Activated naive CD4-positive, alpha-beta T cell treated with anti-CD3 and anti-CD28 coated beads, Interleukin-2, amount 10 ng/mL, durations not matched to agents 7 days and 5 days (primary cell): Measurements from ENCODE around the gene LTBP1.
"Not testable (repeated sequence)": the region's sequence is repeated elsewhere in the genome, so short reads cannot be mapped to it uniquely, and the experiment has no call there.

Experiments
- CTCF ChIA-PET: fragments of 350-600 bp; sonication (Branson Sonifier 250); formaldehyde crosslinking; loops from one replicate; lab custom pipeline; 2021; ENCODE audit warnings: antibody characterized with exemption; lab: Charles Lee
- DNase-seq: peaks from one replicate; pipeline ENCODE4 v3.0.0-alpha.2; 2020
- H3K27ac Mint-ChIP-seq: one replicate; pipeline ENCODE4 v1.8.0; 2021; ENCODE audit warnings: mild to moderate bottlenecking, moderate library complexity, mixed read lengths
- H3K27me3 Mint-ChIP-seq: one replicate; pipeline ENCODE4 v1.8.0; 2021; ENCODE audit warnings: mild to moderate bottlenecking, mixed read lengths
- H3K36me3 Mint-ChIP-seq: one replicate; pipeline ENCODE4 v1.8.0; 2021; ENCODE audit warnings: mixed read lengths
- H3K4me1 Mint-ChIP-seq: one replicate; pipeline ENCODE4 v1.8.0; 2021; ENCODE audit warnings: mixed read lengths
- H3K4me3 Mint-ChIP-seq: one replicate; pipeline ENCODE4 v1.8.0; 2021; ENCODE audit warnings: mild to moderate bottlenecking, moderate library complexity, mixed read lengths
- H3K9me3 Mint-ChIP-seq: one replicate; pipeline ENCODE4 v1.8.0; 2021; ENCODE audit warnings: mixed read lengths

Gene LTBP1

DNA sequence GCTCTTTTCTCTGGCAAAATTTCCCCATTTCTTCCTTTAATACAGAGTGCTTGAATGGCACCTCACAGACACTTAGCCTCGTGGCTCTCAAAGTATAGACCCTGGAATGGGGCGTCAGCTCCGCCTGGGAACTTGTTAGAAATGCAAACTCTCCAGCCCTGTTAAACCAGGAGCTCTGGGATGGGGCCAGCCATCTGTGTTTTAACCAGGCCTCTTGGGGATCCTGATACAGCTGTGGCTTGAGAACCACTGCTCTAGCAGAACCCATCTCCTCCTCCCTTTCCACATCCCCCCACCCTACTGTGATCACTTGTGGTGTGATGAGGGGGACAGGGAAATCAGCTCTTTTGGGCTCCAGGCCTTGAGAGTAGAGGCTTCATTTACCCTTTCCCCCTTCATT, 15.9 kb downstream of the LTBP1 start:
- no peaks in the 10 kb centered on the region for H3K9me3 Mint-ChIP-seq
- H3K4me3 Mint-ChIP-seq = no peak overlapping the region
- no peaks in the 10 kb centered on the region for H3K36me3 Mint-ChIP-seq
- no peaks in the 10 kb centered on the region for H3K27me3 Mint-ChIP-seq
- CTCF ChIA-PET = no interaction called here
- DNase-seq = no peak
- no peaks in the 10 kb centered on the region for H3K4me1 Mint-ChIP-seq
- H3K27ac Mint-ChIP-seq = no peak overlapping the region

DNA sequence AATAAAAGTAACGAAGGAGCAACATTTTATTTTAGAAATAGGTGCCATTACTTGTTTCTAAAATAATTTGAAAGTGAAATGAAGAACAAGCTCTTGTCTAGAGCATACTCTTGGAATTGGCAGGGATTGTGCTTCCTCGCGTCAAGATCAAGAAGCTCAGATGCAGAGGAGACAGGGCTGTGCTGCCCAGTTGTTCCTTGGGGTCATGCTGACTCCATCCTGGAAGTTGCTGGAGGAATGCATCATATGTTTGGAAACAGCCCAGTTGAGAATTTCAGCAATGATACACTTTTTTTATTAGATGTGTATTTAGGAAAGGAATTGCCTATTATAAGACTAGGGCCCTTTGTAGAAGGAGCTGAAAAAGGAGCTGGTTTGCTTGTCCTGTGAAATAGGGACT, 17.2 kb downstream of the LTBP1 start:
- Mint-ChIP-seq H3K27me3 (no peaks in the 10 kb centered on the region), H3K9me3 (no peaks in the 10 kb centered on the region), H3K4me3 (no peak overlapping the region), H3K36me3 (no peaks in the 10 kb centered on the region), H3K27ac (no peak overlapping the region), H3K4me1 (no peaks in the 10 kb centered on the region)
- CTCF ChIA-PET = interaction anchor here (0.9 kb wide), 1 partner anchor 191 kb away, joined by 3 read pairs; no protein-coding TSS in a partner anchor
- no peak for DNase-seq

DNA sequence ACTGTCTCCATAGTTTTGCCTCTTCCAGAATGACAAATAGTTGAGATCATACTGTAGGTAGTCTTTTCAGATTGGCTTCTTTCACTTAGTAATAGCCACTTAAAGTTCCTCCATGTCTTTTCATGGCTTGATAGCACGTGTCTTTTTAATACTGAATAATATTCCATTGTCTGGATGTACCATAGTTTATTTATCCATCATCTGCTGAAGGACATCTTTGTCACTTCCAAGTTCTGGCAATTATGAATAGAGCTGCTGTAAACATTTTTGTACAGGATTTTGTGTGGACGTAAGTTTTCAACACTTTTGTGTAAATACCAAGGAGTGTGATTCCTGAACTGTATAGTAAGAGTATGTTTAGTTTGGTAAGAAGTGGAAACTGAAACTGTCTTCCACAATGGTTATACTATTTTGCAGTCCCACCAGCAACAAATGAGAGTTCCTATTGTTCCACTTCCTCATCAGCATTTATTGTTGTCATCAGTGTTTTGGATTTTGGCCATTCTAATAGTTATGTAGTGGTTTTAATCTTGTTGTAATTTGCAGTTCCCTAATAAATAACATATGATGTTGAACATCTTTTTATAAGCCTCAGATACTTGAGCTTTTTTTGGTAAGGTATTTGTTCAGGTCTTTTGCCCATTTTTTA, 18.9 kb downstream of the LTBP1 start:
- CTCF ChIA-PET = no interaction called here
- H3K9me3 Mint-ChIP-seq = no peaks in the 10 kb centered on the region

DNA sequence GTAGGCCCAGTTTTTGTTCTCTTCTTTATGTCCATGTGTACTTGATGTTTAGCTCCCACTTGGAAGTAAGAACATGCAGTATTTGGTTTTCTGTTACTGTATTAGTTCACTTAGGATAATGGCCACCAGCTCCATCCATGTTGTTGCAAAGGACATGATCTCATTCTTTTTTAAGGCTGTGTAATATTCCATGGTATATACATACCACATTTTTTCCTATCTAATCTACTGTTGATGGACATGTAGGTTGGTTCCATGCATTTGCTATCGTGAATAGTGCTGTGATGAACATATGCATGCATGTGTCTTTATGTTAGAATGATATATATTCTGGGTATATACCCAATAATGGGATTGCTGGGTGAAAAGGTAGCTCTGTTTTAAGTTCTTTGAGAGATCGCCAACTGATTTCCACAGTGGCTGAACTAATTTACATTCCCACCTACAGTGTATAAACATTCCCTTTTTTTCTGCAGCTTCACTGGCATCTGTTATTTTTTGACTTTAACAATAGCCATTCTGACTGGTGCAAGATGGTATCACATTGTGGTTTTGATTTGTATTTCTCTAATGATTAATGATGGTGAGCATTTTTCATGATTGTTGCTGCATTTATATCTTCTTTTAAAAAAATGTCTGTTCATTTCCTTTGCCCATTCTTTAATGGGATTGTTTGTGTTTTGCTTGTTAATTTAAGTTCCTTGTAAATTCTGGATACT, 22.9 kb downstream of the LTBP1 start:
- CTCF ChIA-PET = no interaction called here
- Mint-ChIP-seq H3K27ac (no peak overlapping the region), H3K9me3 (peaks cover 3% of the 10 kb centered on the region), H3K36me3 (no peaks in the 10 kb centered on the region), H3K27me3 (peaks cover 8% of the 10 kb centered on the region), H3K4me1 (no peaks in the 10 kb centered on the region), H3K4me3 (no peak overlapping the region)
- DNase-seq = no peak

More for the DNA sequence above, 18.9 kb downstream of the LTBP1 start:
- no peak overlapping the region for H3K4me3 Mint-ChIP-seq
- no peaks in the 10 kb centered on the region for H3K36me3 Mint-ChIP-seq
- H3K4me1 Mint-ChIP-seq = no peaks in the 10 kb centered on the region
- DNase-seq = no peak
- H3K27ac Mint-ChIP-seq = no peak overlapping the region
- no peaks in the 10 kb centered on the region for H3K27me3 Mint-ChIP-seq

DNA sequence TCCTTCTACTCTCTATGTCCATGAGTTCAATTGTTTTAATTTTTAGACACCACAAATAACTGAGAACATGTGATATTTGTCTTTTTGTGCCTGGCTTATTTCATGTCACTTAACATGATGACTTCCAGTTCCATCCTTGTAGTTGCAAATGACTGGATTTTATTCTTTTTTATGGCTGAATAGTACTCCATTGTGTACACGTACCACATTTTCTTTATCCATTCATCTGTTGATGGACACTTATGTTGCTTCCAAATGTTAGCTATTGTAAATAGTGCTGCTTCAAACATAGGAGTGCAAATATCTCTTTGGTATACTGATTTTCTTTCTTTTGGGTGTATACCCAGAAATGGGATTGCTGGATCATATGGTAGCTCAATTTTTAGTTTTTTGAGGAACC, 27.0 kb downstream of the LTBP1 start:
- H3K4me1 Mint-ChIP-seq, DNase-seq, H3K4me3 Mint-ChIP-seq, H3K27ac Mint-ChIP-seq, H3K36me3 Mint-ChIP-seq, CTCF ChIA-PET, H3K9me3 Mint-ChIP-seq: not testable (repeated sequence)
- peaks cover 15% of the 10 kb centered on the region for H3K27me3 Mint-ChIP-seq

DNA sequence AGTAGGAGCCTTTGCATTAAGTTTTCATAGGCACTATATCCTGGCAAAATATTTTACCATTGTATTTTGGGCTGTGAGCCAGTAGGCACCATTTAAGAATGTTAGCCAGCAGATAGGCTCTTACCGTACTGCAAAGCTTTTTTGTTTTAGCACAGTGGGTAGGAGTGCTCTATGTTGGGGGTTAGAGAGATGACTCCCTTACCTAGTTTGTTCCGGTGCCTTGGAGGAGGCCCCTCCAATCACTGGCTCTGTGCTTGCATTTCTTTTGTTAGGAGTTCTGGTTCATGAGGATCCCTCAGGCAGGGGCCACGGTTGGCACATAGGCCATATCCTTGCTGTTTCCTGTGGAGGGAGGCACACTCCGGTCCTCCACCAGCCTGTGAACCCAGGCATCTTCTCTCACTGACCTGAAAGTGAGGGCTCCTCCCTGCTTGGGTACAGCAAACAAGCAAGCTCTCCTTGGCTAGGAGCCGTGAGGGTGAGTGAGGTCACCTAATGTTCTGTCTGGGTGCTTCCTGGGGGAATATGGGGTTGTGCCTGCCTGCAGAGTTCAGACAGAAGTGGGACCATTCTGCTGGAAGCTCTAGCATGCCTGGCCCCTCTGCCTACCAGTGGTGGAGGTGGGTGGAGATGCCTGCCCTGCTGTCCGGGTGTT, 29.8 kb downstream of the LTBP1 start:
- Mint-ChIP-seq H3K27ac (no peak overlapping the region), H3K4me3 (no peak overlapping the region), H3K4me1 (no peaks in the 10 kb centered on the region), H3K9me3 (peaks cover 6% of the 10 kb centered on the region), H3K36me3 (no peaks in the 10 kb centered on the region), H3K27me3 (peaks cover 14% of the 10 kb centered on the region)
- DNase-seq = no peak
- CTCF ChIA-PET = no interaction called here

DNA sequence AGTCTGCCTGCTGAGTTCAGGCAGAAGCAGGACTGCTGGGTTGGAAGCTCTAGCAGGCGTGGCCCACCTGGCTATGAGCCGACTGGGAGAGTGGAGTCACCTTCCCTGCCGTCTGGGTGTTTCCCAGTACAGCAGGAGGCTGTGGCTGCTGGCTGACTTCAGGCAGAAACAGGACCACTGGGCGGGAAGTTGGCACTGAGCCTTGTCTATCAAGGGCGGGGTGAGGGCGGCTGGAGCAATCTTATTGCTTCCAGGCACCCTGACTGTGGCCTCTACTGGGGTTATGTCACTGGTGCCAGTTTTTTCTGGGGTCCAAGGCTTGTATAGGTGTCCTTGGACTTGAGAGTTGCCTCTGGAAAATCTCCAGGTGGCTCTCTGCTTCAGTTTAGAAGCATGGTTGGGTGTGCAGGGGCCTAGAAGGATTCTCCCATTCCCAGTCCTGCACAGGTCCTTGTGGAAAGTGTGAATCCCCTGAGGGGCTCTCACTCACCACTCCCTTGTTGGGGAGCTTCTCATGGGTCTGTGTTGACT, 30.5 kb downstream of the LTBP1 start:
- Mint-ChIP-seq H3K9me3 (peaks cover 6% of the 10 kb centered on the region), H3K27me3 (peaks cover 11% of the 10 kb centered on the region), H3K36me3 (no peaks in the 10 kb centered on the region), H3K4me3 (no peak overlapping the region), H3K27ac (no peak overlapping the region), H3K4me1 (no peaks in the 10 kb centered on the region)
- CTCF ChIA-PET = no interaction called here
- DNase-seq = no peak

DNA sequence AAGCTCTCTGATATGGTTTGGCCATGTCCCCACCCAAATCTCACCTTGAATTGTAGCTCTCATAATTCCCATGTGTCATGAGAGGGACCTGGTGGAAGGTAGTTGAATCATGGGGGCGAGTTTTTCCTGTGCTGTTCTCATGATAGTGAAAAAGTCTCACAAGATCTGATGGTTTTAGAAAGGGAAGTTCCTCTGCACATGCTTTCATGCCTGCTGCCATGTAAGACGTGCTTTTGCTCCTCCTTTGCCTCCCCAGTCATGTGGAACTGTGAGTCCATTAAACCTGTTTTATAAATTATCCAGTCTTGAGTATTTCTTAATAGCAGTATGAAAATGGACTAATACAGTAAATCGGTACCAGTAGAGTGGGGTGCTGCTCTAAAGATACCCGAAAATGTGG, 34.9 kb downstream of the LTBP1 start:
- H3K9me3 Mint-ChIP-seq = no peaks in the 10 kb centered on the region
- no peak for DNase-seq
- H3K4me3 Mint-ChIP-seq = no peak overlapping the region
- no peak overlapping the region for H3K27ac Mint-ChIP-seq
- CTCF ChIA-PET = no interaction called here
- H3K4me1 Mint-ChIP-seq = no peaks in the 10 kb centered on the region
- peaks cover 18% of the 10 kb centered on the region for H3K27me3 Mint-ChIP-seq
- H3K36me3 Mint-ChIP-seq = no peaks in the 10 kb centered on the region

DNA sequence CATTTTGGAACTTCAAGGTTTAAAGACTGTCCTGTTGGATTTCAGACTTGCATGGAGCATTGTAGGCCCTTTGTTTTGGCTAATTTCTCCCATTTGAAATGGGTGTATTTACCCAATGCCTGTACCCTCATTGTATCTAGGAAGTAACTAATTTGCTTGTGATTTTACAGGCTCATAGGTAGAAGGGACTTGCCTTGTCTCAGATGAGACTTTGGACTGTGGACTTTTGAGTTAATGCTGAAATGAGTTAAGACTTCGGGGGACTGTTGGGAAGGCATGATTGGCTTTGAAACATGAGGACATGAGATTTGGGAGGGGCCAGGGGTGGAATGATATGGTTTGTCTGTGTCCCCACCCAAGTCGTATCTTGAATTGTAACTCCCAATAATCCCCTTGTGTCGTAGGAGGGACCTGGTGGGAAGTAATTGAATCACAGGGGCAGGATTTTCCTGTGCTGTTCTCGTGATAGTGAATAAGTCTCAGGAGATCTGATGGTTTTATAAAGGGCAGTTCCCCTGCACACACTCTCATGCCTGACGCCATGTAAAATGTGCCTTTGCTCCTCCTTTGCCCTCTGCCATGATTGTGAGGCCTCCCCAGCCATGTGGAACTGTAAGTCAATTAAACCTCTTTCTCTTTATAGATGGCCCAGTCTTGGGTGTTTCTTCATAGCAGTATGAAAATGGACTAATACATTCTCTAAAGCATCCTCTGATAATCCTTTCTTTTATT, 36.6 kb downstream of the LTBP1 start:
- H3K36me3 Mint-ChIP-seq, H3K27ac Mint-ChIP-seq, H3K4me1 Mint-ChIP-seq, H3K4me3 Mint-ChIP-seq, DNase-seq, H3K9me3 Mint-ChIP-seq, CTCF ChIA-PET: not testable (repeated sequence)
- peaks cover 16% of the 10 kb centered on the region for H3K27me3 Mint-ChIP-seq

DNA sequence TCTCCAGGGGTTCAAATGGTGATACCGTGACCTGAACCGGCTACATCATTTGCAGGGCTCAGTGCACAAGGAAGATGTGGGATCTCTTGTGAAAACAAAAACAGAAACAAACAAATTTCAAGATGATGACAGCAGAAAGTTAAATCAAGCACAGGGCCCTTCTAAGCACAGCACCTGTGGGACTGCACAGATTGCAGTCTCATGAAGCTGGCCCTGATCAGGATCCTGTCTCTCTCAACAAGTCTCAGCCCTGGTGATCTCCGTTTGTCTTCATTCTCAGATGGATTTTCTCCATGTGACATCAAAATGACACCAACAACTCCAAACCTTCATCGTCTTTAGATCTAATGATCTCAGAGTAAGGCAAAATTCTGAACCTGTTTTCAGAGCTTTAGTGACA, 39.7 kb downstream of the LTBP1 start:
- Mint-ChIP-seq H3K4me3 (no peak overlapping the region), H3K27me3 (peaks cover 16% of the 10 kb centered on the region), H3K9me3 (no peaks in the 10 kb centered on the region), H3K27ac (no peak overlapping the region), H3K36me3 (no peaks in the 10 kb centered on the region), H3K4me1 (no peaks in the 10 kb centered on the region)
- DNase-seq = no peak
- CTCF ChIA-PET = no interaction called here

DNA sequence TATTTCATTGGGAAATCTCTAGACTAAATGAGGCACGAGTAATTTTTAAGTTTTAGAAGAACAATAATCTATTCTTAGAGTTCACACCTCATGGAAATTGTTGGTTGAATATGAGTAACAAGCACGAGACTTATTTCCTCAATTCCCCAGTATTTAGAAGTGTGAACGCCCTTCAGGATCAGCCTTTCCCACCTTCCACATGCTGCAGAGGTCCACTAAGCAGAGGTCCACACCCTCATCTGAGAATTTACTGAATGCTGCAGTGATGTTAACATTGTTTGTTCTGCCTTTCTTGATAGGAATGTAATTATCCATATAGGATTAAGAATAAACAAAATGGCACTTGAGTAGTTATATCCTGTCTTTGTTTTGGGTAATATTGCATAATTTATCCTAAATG, 41.8 kb downstream of the LTBP1 start:
- no peaks in the 10 kb centered on the region for H3K36me3 Mint-ChIP-seq
- H3K9me3 Mint-ChIP-seq = no peaks in the 10 kb centered on the region
- no peak for DNase-seq
- peaks cover 9% of the 10 kb centered on the region for H3K27me3 Mint-ChIP-seq
- no peak overlapping the region for H3K4me3 Mint-ChIP-seq
- H3K4me1 Mint-ChIP-seq = no peaks in the 10 kb centered on the region
- CTCF ChIA-PET = no interaction called here
- no peak overlapping the region for H3K27ac Mint-ChIP-seq

DNA sequence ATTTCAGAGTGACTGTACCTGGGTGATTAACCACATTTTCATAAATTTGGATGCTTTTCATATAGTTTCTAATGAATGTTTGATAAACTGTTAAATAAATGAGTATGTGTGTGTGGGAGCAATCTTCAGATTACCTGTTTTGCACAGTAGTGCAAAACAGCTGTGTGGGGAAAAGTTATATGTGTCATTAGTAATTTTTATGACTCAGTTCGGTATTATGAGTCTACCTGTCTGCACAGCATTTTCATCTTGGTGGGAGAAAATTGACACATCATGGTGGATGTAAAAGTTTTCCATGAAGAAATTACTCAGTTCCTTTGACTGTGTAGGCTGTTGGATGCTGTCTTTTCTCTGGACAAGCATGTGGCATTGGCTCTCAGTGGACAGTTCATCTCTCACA, 43.8 kb downstream of the LTBP1 start:
- no peaks in the 10 kb centered on the region for H3K36me3 Mint-ChIP-seq
- CTCF ChIA-PET = no interaction called here

DNA sequence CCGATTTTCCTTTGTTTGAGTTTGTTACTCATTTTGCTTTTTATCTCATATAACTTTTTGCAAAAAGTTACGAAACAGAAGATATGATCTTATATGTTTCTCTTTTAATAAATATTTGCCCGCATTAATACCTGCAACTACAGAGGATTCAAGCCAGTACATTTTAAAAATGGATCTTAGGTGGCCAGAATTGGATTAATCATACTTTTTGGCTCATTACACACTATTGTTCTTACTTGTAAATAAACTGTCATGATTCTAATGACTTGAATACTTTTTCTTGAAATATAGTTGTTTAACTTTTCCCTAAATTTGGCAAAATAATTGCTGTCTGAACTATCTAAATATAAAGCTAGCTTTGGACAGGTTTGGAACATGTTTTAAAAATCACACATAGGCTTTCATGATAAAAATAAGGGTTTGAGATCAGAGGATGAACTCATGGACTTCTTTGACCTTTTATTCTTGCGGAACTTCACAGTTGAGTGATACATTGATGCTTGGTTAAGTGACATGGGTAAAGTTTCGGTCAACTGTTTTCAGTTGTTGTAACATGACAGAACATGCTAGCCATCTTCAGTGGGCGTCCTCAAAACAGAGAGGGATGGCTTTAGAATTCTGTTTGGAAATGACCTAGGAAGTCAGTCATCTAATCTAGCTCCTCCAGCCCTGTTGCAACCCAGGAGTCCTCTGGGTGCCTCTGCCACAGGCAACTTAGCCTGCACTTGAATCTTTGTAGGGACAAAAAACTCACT, 44.5 kb downstream of the LTBP1 start:
- Mint-ChIP-seq H3K36me3 (no peaks in the 10 kb centered on the region), H3K4me3 (no peak overlapping the region), H3K4me1 (no peaks in the 10 kb centered on the region), H3K27me3 (peaks cover 5% of the 10 kb centered on the region), H3K27ac (no peak overlapping the region), H3K9me3 (peaks cover 5% of the 10 kb centered on the region)
- no peak for DNase-seq
- CTCF ChIA-PET = no interaction called here

More for the DNA sequence above, 43.8 kb downstream of the LTBP1 start:
- Mint-ChIP-seq H3K27me3 (peaks cover 9% of the 10 kb centered on the region), H3K4me1 (no peaks in the 10 kb centered on the region), H3K27ac (no peak overlapping the region), H3K9me3 (peaks cover 3% of the 10 kb centered on the region), H3K4me3 (no peak overlapping the region)
- DNase-seq = no peak
